MCF 10A (cell line): ENCODE results near the gene GAK. TPM values are rescaled to one million over a fixed set of nuclear protein-coding genes. Genes with fewer than 3 reads are reported as not detected.

Source experiments
- BruUV-seq: library from RNA; stranded (reverse); fragments of 400-500 nt; replicated peaks from 2 replicates; lab custom pipeline; 2021; lab: Mats Ljungman, UMichigan
- CTCF ChIA-PET: fragments of 300-600 bp; sonication (Branson Sonifier 250); formaldehyde crosslinking; extraction: SDS; loops from one replicate; lab custom pipeline; 2021; ENCODE audit warnings: antibody characterized with exemption, inconsistent platforms; lab: Yijun Ruan, JAX
- POLR2A ChIA-PET: fragments of 300-600, 350-650 bp; sonication (Branson Sonifier 250); formaldehyde crosslinking; extraction: SDS; loops from one replicate; lab custom pipeline; 2020; ENCODE audit warnings: antibody characterized with exemption, inconsistent platforms; lab: Yijun Ruan, JAX
- DNase-seq: peaks from one replicate; pipeline ENCODE4 v3.0.0-alpha.2; 2018; ENCODE audit not compliant: unreplicated experiment
- H3K27ac Mint-ChIP-seq: one replicate; pipeline ENCODE4 v1.8.0; 2022; ENCODE audit warnings: mild to moderate bottlenecking, low read depth, mixed read lengths; ENCODE audit not compliant: unreplicated experiment
- H3K27me3 Mint-ChIP-seq: one replicate; pipeline ENCODE4 v1.8.0; 2022; ENCODE audit warnings: mixed read lengths; ENCODE audit not compliant: insufficient read depth, unreplicated experiment
- H3K36me3 Mint-ChIP-seq: one replicate; pipeline ENCODE4 v1.8.0; 2022; ENCODE audit warnings: mild to moderate bottlenecking, moderate library complexity, mixed read lengths; ENCODE audit not compliant: insufficient read depth, unreplicated experiment
- H3K4me1 Mint-ChIP-seq: one replicate; pipeline ENCODE4 v1.8.0; 2022; ENCODE audit warnings: mixed read lengths; ENCODE audit not compliant: insufficient read depth, unreplicated experiment
- H3K4me3 Mint-ChIP-seq: one replicate; pipeline ENCODE4 v1.8.0; 2022; ENCODE audit warnings: mild to moderate bottlenecking, moderate library complexity, mixed read lengths; ENCODE audit not compliant: unreplicated experiment
- H3K9me3 Mint-ChIP-seq: one replicate; pipeline ENCODE4 v1.8.0; 2022; ENCODE audit warnings: mixed read lengths; ENCODE audit not compliant: unreplicated experiment
- intact Hi-C: fragments of 100-400 bp; cut with micrococcal nuclease; formaldehyde crosslinking; loops from 2 replicates; pipeline ENCODE4 v1.14.1; 2022
- total RNA-seq: library from RNA; stranded (reverse); gene quantifications from 2 replicates; pipeline ENCODE4 v1.2.3, GENCODE V29; 2022
- TF ChIP-seq, protein P1 (sequence below): fragments of 200-600 bp; IDR thresholded peaks from one replicate; pipeline ENCODE4 v1.8.0; 2022; ENCODE audit warnings: antibody characterized with exemption, mild to moderate bottlenecking; ENCODE audit not compliant: unreplicated experiment

The GAK gene
- total RNA-seq, 1 experiment from 2014 or later = 72.9 TPM

GRCh38 chr4:951594-952468, 19.7 kb upstream of the GAK start:
- no TSS peak for BruUV-seq
- H3K9me3 Mint-ChIP-seq = no peaks in the 10 kb centered on the region
- DNase-seq = no peak
- no peak overlapping the region for H3K27ac Mint-ChIP-seq
- no peaks in the 10 kb centered on the region for H3K27me3 Mint-ChIP-seq
- H3K4me3 Mint-ChIP-seq = no peak overlapping the region
- TF ChIP-seq, protein P1, sequence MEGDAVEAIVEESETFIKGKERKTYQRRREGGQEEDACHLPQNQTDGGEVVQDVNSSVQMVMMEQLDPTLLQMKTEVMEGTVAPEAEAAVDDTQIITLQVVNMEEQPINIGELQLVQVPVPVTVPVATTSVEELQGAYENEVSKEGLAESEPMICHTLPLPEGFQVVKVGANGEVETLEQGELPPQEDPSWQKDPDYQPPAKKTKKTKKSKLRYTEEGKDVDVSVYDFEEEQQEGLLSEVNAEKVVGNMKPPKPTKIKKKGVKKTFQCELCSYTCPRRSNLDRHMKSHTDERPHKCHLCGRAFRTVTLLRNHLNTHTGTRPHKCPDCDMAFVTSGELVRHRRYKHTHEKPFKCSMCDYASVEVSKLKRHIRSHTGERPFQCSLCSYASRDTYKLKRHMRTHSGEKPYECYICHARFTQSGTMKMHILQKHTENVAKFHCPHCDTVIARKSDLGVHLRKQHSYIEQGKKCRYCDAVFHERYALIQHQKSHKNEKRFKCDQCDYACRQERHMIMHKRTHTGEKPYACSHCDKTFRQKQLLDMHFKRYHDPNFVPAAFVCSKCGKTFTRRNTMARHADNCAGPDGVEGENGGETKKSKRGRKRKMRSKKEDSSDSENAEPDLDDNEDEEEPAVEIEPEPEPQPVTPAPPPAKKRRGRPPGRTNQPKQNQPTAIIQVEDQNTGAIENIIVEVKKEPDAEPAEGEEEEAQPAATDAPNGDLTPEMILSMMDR = no peak
- POLR2A ChIA-PET = no interaction called here
- CTCF ChIA-PET = no interaction called here
- intact Hi-C loops = no loop called here
- no peaks in the 10 kb centered on the region for H3K36me3 Mint-ChIP-seq
- H3K4me1 Mint-ChIP-seq = no peaks in the 10 kb centered on the region

DNA sequence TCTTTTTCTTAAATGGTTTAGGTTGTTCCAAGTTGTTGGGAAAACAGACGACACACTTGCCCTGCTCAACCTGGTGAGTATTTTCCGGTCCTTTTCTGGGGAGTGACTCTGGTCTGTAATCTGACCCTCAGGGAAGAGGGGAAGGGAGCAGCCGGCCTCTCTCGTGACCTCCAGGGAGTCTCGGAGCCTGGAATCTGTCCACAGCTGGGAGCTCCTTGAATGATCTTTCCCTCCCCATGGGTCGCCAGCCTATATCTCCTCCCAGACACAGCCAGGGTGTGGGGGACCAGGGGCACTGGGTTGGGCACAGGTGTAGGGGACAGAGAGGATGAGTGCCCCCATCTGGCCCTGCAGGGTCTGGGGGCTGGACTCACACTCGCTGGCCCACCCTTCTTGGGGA, 19.1 kb upstream of the GAK start:
- intact Hi-C loops = no loop called here
- ChIA-PET CTCF (no interaction called here), POLR2A (interaction anchor here (0.5 kb wide), 1 partner anchor 275 kb away, joined by 3 read pairs; no protein-coding TSS in a partner anchor)
- TF ChIP-seq, protein P1 = no peak
- H3K27ac Mint-ChIP-seq = no peak overlapping the region
- no peak for DNase-seq
- H3K36me3 Mint-ChIP-seq = no peaks in the 10 kb centered on the region
- H3K4me3 Mint-ChIP-seq = no peak overlapping the region
- no peaks in the 10 kb centered on the region for H3K9me3 Mint-ChIP-seq
- no peaks in the 10 kb centered on the region for H3K4me1 Mint-ChIP-seq
- no TSS peak for BruUV-seq
- H3K27me3 Mint-ChIP-seq = no peaks in the 10 kb centered on the region

- CTCF ChIA-PET = no interaction called here
- DNase-seq = no peak
- POLR2A ChIA-PET = interaction anchor here (0.5 kb wide), 1 partner anchor 274 kb away, joined by 3 read pairs; no protein-coding TSS in a partner anchor
- no peak overlapping the region for H3K4me3 Mint-ChIP-seq
- no peaks in the 10 kb centered on the region for H3K4me1 Mint-ChIP-seq
- TF ChIP-seq, protein P1 = no peak
- no TSS peak for BruUV-seq
- no peaks in the 10 kb centered on the region for H3K9me3 Mint-ChIP-seq
- H3K27me3 Mint-ChIP-seq = no peaks in the 10 kb centered on the region
- intact Hi-C loops = no loop called here
- H3K36me3 Mint-ChIP-seq = no peaks in the 10 kb centered on the region
- H3K27ac Mint-ChIP-seq = no peak overlapping the region
These were observed 18.3 kb upstream of the GAK start for GRCh38 chr4:950136-951020.

DNA sequence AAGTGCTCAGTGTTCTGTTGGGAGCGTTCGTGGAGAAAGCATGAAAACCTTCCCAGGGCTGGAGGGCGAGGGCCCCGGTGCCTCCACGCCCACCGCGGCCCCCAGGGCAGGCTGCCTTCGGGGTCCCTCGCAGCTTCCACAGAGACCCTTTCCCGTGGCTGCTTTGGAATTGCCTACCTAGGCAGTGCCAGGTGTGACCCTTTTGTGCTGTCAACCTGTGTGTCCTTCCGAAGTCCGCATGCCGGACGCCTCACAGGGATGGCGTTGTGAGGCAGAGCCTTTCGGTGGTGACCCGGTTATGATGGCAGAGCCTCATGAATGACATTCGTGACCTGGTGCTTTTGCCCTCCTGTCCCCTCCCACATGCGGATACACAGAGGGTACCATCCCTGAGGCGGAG, 17.5 kb upstream of the GAK start:
- no peaks in the 10 kb centered on the region for H3K27me3 Mint-ChIP-seq
- H3K4me3 Mint-ChIP-seq = no peak overlapping the region
- H3K27ac Mint-ChIP-seq = no peak overlapping the region
- no peaks in the 10 kb centered on the region for H3K36me3 Mint-ChIP-seq
- no peaks in the 10 kb centered on the region for H3K9me3 Mint-ChIP-seq
- no peaks in the 10 kb centered on the region for H3K4me1 Mint-ChIP-seq
- TF ChIP-seq, protein P1 = no peak
- no peak for DNase-seq
- BruUV-seq = no TSS peak
- POLR2A ChIA-PET = no interaction called here
- CTCF ChIA-PET = interaction anchor here (0.9 kb wide), 1 partner anchor 23 kb away, joined by 3 read pairs; no protein-coding TSS in a partner anchor
- intact Hi-C loops = no loop called here
